ENCODE data around the gene MCF2L2.

GRCh38 chr3:183401678-183402077, 26.7 kb downstream of the MCF2L2 start:
- TF ChIP-seq POLR2AphosphoS5 (IDR thresholded peaks at IDR 0.05; ENCODE audit: low read depth, low read length) (no peak), POLR2A (IDR thresholded peaks at IDR 0.05; ENCODE audit: low read depth, low read length) (no peak), TAF1 (IDR thresholded peaks at IDR 0.05; ENCODE audit: borderline replicate concordance, low read depth, low read length) (no peak)
